SK-N-SH (cell line): ENCODE results near the gene RBBP5. TPM values are rescaled to one million over a fixed set of nuclear protein-coding genes. Genes with fewer than 3 reads are reported as not detected.

Source experiments
- CTCF ChIA-PET: fragments of 300-600, 350-600 bp; formaldehyde crosslinking; extraction: SDS; loops from one replicate; lab custom pipeline; 2021; lab: Yijun Ruan, JAX
- POLR2A ChIA-PET: fragments of 350-600 bp; sonication (Branson Sonifier 250); formaldehyde crosslinking; extraction: SDS; loops from one replicate; lab custom pipeline; 2020; ENCODE audit warnings: antibody characterized with exemption, inconsistent platforms; lab: Yijun Ruan, JAX
- DNase-seq: peaks from one replicate; pipeline ENCODE4 v3.0.0; 2012
- H2AFZ ChIP-seq: fragments of 200-600 bp; sonication (generic); 2 replicates; pipeline ENCODE4 v1.8.1; 2016; ENCODE audit warnings: antibody characterized with exemption, mild to moderate bottlenecking, low read depth
- H3F3A ChIP-seq: fragments of 200-600 bp; sonication (generic); replicated peaks from 2 replicates; pipeline ENCODE3; 2016; ENCODE audit warnings: antibody characterized with exemption, mild to moderate bottlenecking; ENCODE audit not compliant: insufficient read depth
- H3K27ac ChIP-seq, 2 experiments: fragments of 200-500 bp in 1 of 2; fragments of 200-600 bp in 1 of 2; sonication (Bioruptor generic) in 1 of 2; sonication (generic), shearing (Covaris generic) in 1 of 2; 2 replicates each; pipeline versions ENCODE4 v1.5.1 to v1.6.1; 2014 to 2016; ENCODE audit warnings: low read depth in 2 of 2, inconsistent platforms in 1 of 2, low read length in 1 of 2, mild to moderate bottlenecking in 1 of 2, mixed read lengths in 1 of 2
- H3K27me3 ChIP-seq: fragments of 200-600 bp; sonication (generic), shearing (Covaris generic); 2 replicates; pipeline ENCODE4 v1.6.1; 2016; ENCODE audit warnings: mixed run types; ENCODE audit not compliant: insufficient read depth
- H3K36me3 ChIP-seq, 2 experiments: fragments of 200-500 bp in 1 of 2; fragments of 200-600 bp in 1 of 2; sonication (Bioruptor generic) in 1 of 2; sonication (generic) in 1 of 2; replicated peaks in 1 of 2; 2 replicates each; pipeline versions ENCODE3 to v1.5.1; 2014 to 2016; ENCODE audit warnings: low read length in 1 of 2, mild to moderate bottlenecking in 1 of 2; ENCODE audit not compliant: insufficient read depth in 2 of 2, control insufficient read depth in 1 of 2
- H3K4me1 ChIP-seq, 2 experiments: fragments of 200-500 bp in 1 of 2; fragments of 200-600 bp in 1 of 2; sonication (Bioruptor generic) in 1 of 2; sonication (generic), shearing (Covaris generic) in 1 of 2; 2 replicates each; pipeline versions ENCODE4 v1.5.1 to v1.6.1; 2014 to 2016; ENCODE audit warnings: low read depth in 1 of 2, low read length in 1 of 2, mixed run types in 1 of 2; ENCODE audit not compliant: insufficient read depth in 2 of 2, control insufficient read depth in 1 of 2
- H3K4me2 ChIP-seq: fragments of 200-600 bp; sonication (generic), shearing (Covaris generic); 2 replicates; pipeline ENCODE4 v1.6.1; 2017; ENCODE audit warnings: mixed run types
- H3K4me3 ChIP-seq, 2 experiments: fragments of 200-500 bp in 1 of 2; fragments of 200-600 bp in 1 of 2; sonication (Bioruptor generic) in 1 of 2; sonication (generic), shearing (Covaris generic) in 1 of 2; 2 replicates each; pipeline versions ENCODE4 v1.5.1 to v1.8.1; 2014 to 2016; ENCODE audit warnings: low read depth in 2 of 2, inconsistent platforms in 1 of 2, low read length in 1 of 2, mild to moderate bottlenecking in 1 of 2, mixed read lengths in 1 of 2, moderate library complexity in 1 of 2
- H3K79me2 ChIP-seq: fragments of 200-600 bp; sonication (generic); 2 replicates; pipeline ENCODE4 v1.8.1; 2017; ENCODE audit warnings: mild to moderate bottlenecking; ENCODE audit not compliant: insufficient read depth
- H3K9ac ChIP-seq: fragments of 200-600 bp; sonication (generic); 2 replicates; pipeline ENCODE4 v1.6.1; 2017; ENCODE audit warnings: mixed run types
- H3K9me2 ChIP-seq: fragments of 200-600 bp; sonication (generic); 2 replicates; pipeline ENCODE4 v1.6.1; 2017; ENCODE audit warnings: mixed run types
- H3K9me3 ChIP-seq: fragments of 200-600 bp; sonication (generic); 2 replicates; pipeline ENCODE4 v1.6.1; 2017; ENCODE audit warnings: mixed run types, mild to moderate bottlenecking, moderate library complexity
- H4K20me1 ChIP-seq: fragments of 200-600 bp; sonication (generic); 2 replicates; pipeline ENCODE4 v1.6.1; 2017; ENCODE audit warnings: mild to moderate bottlenecking, mixed run types; ENCODE audit not compliant: insufficient read depth
- ELF1 ChIP-seq: IDR thresholded peaks from 2 replicates; pipeline ENCODE4 v1.4.0; 2012
- EP300 ChIP-seq, 2 experiments: IDR thresholded peaks; 2 replicates each; pipeline versions ENCODE4 v1.4.0 to v1.6.1; 2012; ENCODE audit warnings: borderline replicate concordance in 1 of 2, low read depth in 1 of 2, low read length in 1 of 2
- EZH2phosphoT487 ChIP-seq: fragments of 200-600 bp; sonication (generic); IDR thresholded peaks from 2 replicates; pipeline ENCODE4 v1.6.1; 2017; ENCODE audit warnings: low read depth, mixed run types, mild to moderate bottlenecking, antibody characterized with exemption, moderate library complexity, borderline replicate concordance
- FOSL2 ChIP-seq: IDR thresholded peaks from 2 replicates; pipeline ENCODE4 v1.4.0; 2012; ENCODE audit warnings: low read depth, mild to moderate bottlenecking, moderate library complexity, borderline replicate concordance
- FOXM1 ChIP-seq: IDR thresholded peaks from 2 replicates; pipeline ENCODE4 v1.4.0; 2012; ENCODE audit warnings: low read depth, mild to moderate bottlenecking
- MEF2A ChIP-seq: IDR thresholded peaks from 2 replicates; pipeline ENCODE4 v1.4.0; 2012; ENCODE audit warnings: low read depth, borderline replicate concordance
- POLR2AphosphoS5 ChIP-seq: IDR thresholded peaks from 2 replicates; pipeline ENCODE4 v1.6.1; 2012; ENCODE audit warnings: low read depth, low read length
- RAD21 ChIP-seq: IDR thresholded peaks from 2 replicates; pipeline ENCODE4 v1.6.1; 2012; ENCODE audit warnings: mild to moderate bottlenecking, low read length
- RCOR1 ChIP-seq: fragments of 150-350 bp; IDR thresholded peaks from 2 replicates; pipeline ENCODE4 v1.6.1; 2017; ENCODE audit warnings: antibody characterized with exemption, low read length
- RFX5 ChIP-seq: IDR thresholded peaks from 2 replicates; pipeline ENCODE4 v1.6.1; 2012; ENCODE audit warnings: mild to moderate bottlenecking, improper control_type of control experiment, low read length
- SMC3 ChIP-seq: IDR thresholded peaks from 2 replicates; pipeline ENCODE4 v1.6.1; 2012; ENCODE audit warnings: low read depth, low read length, improper control_type of control experiment
- TAF1 ChIP-seq: IDR thresholded peaks from 2 replicates; pipeline ENCODE4 v1.6.1; 2012; ENCODE audit warnings: low read depth, mild to moderate bottlenecking, low read length, moderate library complexity, borderline replicate concordance
- TEAD4 ChIP-seq: IDR thresholded peaks from 2 replicates; pipeline ENCODE4 v1.4.0; 2012; ENCODE audit warnings: mild to moderate bottlenecking, borderline replicate concordance; ENCODE audit not compliant: insufficient read depth
- YY1 ChIP-seq: IDR thresholded peaks from 2 replicates; pipeline ENCODE4 v1.4.0; 2012; ENCODE audit warnings: low read depth, mild to moderate bottlenecking
- WGBS: methylation state at CpG from one replicate; pipeline ENCODE4 v1.1.6; 2017; ENCODE audit warnings: low lambda C conversion rate; 5-methylcytosine and 5-hydroxymethylcytosine counted together
- polyA plus RNA-seq, 3 experiments: library from polyadenylated mRNA; depleted of rRNA; stranded (reverse); fragments of >200 nt; gene quantifications; 2 replicates each; pipeline ENCODE4 v1.2.3, GENCODE V29; 2012
- TF ChIP-seq, protein P1 (sequence below): IDR thresholded peaks from 2 replicates; pipeline ENCODE4 v1.4.0; 2012; ENCODE audit warnings: low read depth, borderline replicate concordance
- TF ChIP-seq, protein P2 (sequence below): fragments of 150-350 bp; IDR thresholded peaks from 2 replicates; pipeline ENCODE4 v1.6.1; 2016; ENCODE audit warnings: mild to moderate bottlenecking, low read depth, low read length
- TF ChIP-seq, protein P3 (sequence below): fragments of 200-600 bp; sonication (generic); IDR thresholded peaks from 2 replicates; pipeline ENCODE4 v1.6.1; 2017; ENCODE audit warnings: antibody characterized with exemption, mild to moderate bottlenecking, moderate library complexity
- TF ChIP-seq, protein P4 (sequence below): IDR thresholded peaks from 2 replicates; pipeline ENCODE4 v1.6.1; 2012; ENCODE audit warnings: mild to moderate bottlenecking, low read depth, low read length, moderate library complexity
- TF ChIP-seq, protein P5 (sequence below): IDR thresholded peaks from 2 replicates; pipeline ENCODE4; 2012
- TF ChIP-seq, protein P6 (sequence below): IDR thresholded peaks from 2 replicates; pipeline ENCODE4 v1.4.0; 2012; ENCODE audit warnings: low read depth, borderline replicate concordance

RBBP5 gene
- polyA plus RNA-seq, 1 of the 3 experiments (the other 2 are of a cell fraction), result 5.7 TPM

DNA sequence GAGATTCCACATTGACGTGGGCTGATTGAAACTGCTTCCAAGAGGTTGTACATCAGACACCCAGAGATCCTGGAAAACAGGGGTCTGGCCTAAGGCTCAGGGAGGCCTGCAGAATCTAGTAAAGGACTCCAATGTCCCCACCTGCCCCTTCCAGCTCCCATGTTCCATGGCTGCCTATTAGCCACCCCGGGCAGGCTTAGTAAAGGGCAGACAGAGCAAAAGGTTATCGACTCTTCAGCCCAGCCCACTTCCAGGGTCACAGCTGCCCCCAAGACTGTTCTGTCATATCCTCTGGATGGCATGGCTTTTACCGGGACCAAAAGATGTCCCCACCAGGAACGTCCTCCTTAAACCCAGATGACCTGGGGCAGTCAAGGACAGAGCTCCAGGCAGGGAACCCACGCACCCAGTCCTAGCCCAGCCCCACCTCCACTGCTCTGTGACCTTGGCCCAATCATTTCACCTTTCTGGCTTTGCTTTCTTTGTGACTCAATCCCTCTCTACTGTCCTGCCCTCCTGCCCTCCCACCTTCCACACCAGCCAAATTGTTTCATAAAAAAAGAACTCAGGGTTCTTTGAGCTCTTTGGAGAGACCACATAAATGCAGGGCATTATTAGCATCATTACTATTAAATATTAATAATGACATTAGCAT is 83.5 kb downstream of the RBBP5 start:
- 46% methylated on average over 6 of the region's 6 CpGs for WGBS
- no peaks in the 10 kb centered on the region for H3K9me3 ChIP-seq
- H3K36me3 ChIP-seq, result no peaks in the 10 kb centered on the region
- ChIA-PET CTCF (interaction anchor here (1.4 to 10.4 kb wide), 3 partner anchors 20 to 49 kb away, joined by 3 to 92 read pairs (median 10); no protein-coding TSS in a partner anchor), POLR2A (no interaction called here)
- no peak for DNase-seq
- no peak overlapping the region for H3K9ac ChIP-seq
- H3K4me2 ChIP-seq, result no peak overlapping the region
- no peaks in the 10 kb centered on the region for H3F3A ChIP-seq
- H3K27me3 ChIP-seq, result peaks cover 27% of the 10 kb centered on the region
- no peak for TF ChIP-seq ELF1
- no peak for TF ChIP-seq EZH2phosphoT487
- no peak for TF ChIP-seq YY1
- TF ChIP-seq SMC3, result no peak
- TF ChIP-seq RAD21, result no peak
- TF ChIP-seq, protein P1, sequence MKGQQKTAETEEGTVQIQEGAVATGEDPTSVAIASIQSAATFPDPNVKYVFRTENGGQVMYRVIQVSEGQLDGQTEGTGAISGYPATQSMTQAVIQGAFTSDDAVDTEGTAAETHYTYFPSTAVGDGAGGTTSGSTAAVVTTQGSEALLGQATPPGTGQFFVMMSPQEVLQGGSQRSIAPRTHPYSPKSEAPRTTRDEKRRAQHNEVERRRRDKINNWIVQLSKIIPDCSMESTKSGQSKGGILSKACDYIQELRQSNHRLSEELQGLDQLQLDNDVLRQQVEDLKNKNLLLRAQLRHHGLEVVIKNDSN, result no peak
- TF ChIP-seq, protein P2, sequence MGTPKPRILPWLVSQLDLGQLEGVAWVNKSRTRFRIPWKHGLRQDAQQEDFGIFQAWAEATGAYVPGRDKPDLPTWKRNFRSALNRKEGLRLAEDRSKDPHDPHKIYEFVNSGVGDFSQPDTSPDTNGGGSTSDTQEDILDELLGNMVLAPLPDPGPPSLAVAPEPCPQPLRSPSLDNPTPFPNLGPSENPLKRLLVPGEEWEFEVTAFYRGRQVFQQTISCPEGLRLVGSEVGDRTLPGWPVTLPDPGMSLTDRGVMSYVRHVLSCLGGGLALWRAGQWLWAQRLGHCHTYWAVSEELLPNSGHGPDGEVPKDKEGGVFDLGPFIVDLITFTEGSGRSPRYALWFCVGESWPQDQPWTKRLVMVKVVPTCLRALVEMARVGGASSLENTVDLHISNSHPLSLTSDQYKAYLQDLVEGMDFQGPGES, result no peak
- TF ChIP-seq, protein P3, sequence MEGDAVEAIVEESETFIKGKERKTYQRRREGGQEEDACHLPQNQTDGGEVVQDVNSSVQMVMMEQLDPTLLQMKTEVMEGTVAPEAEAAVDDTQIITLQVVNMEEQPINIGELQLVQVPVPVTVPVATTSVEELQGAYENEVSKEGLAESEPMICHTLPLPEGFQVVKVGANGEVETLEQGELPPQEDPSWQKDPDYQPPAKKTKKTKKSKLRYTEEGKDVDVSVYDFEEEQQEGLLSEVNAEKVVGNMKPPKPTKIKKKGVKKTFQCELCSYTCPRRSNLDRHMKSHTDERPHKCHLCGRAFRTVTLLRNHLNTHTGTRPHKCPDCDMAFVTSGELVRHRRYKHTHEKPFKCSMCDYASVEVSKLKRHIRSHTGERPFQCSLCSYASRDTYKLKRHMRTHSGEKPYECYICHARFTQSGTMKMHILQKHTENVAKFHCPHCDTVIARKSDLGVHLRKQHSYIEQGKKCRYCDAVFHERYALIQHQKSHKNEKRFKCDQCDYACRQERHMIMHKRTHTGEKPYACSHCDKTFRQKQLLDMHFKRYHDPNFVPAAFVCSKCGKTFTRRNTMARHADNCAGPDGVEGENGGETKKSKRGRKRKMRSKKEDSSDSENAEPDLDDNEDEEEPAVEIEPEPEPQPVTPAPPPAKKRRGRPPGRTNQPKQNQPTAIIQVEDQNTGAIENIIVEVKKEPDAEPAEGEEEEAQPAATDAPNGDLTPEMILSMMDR, result no peak
- TF ChIP-seq TAF1, result no peak
- TF ChIP-seq, protein P4, sequence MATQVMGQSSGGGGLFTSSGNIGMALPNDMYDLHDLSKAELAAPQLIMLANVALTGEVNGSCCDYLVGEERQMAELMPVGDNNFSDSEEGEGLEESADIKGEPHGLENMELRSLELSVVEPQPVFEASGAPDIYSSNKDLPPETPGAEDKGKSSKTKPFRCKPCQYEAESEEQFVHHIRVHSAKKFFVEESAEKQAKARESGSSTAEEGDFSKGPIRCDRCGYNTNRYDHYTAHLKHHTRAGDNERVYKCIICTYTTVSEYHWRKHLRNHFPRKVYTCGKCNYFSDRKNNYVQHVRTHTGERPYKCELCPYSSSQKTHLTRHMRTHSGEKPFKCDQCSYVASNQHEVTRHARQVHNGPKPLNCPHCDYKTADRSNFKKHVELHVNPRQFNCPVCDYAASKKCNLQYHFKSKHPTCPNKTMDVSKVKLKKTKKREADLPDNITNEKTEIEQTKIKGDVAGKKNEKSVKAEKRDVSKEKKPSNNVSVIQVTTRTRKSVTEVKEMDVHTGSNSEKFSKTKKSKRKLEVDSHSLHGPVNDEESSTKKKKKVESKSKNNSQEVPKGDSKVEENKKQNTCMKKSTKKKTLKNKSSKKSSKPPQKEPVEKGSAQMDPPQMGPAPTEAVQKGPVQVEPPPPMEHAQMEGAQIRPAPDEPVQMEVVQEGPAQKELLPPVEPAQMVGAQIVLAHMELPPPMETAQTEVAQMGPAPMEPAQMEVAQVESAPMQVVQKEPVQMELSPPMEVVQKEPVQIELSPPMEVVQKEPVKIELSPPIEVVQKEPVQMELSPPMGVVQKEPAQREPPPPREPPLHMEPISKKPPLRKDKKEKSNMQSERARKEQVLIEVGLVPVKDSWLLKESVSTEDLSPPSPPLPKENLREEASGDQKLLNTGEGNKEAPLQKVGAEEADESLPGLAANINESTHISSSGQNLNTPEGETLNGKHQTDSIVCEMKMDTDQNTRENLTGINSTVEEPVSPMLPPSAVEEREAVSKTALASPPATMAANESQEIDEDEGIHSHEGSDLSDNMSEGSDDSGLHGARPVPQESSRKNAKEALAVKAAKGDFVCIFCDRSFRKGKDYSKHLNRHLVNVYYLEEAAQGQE, result no peak
- TF ChIP-seq RFX5, result no peak
- TF ChIP-seq MEF2A, result no peak
- TF ChIP-seq, protein P5, sequence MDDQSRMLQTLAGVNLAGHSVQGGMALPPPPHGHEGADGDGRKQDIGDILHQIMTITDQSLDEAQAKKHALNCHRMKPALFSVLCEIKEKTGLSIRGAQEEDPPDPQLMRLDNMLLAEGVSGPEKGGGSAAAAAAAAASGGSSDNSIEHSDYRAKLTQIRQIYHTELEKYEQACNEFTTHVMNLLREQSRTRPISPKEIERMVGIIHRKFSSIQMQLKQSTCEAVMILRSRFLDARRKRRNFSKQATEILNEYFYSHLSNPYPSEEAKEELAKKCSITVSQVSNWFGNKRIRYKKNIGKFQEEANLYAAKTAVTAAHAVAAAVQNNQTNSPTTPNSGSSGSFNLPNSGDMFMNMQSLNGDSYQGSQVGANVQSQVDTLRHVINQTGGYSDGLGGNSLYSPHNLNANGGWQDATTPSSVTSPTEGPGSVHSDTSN, result no peak
- TF ChIP-seq POLR2AphosphoS5, result no peak
- TF ChIP-seq TEAD4, result no peak
- TF ChIP-seq RCOR1, result no peak
- no peak for TF ChIP-seq FOXM1
- TF ChIP-seq FOSL2, result no peak
- TF ChIP-seq, protein P6, sequence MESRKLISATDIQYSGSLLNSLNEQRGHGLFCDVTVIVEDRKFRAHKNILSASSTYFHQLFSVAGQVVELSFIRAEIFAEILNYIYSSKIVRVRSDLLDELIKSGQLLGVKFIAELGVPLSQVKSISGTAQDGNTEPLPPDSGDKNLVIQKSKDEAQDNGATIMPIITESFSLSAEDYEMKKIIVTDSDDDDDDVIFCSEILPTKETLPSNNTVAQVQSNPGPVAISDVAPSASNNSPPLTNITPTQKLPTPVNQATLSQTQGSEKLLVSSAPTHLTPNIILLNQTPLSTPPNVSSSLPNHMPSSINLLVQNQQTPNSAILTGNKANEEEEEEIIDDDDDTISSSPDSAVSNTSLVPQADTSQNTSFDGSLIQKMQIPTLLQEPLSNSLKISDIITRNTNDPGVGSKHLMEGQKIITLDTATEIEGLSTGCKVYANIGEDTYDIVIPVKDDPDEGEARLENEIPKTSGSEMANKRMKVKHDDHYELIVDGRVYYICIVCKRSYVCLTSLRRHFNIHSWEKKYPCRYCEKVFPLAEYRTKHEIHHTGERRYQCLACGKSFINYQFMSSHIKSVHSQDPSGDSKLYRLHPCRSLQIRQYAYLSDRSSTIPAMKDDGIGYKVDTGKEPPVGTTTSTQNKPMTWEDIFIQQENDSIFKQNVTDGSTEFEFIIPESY, result no peak
- no peak for TF ChIP-seq EP300 (IDR thresholded peaks at IDR 0.05; ENCODE audit: borderline replicate concordance in 1 of 2, low read depth in 1 of 2, low read length in 1 of 2)
- no peaks in the 10 kb centered on the region for H3K79me2 ChIP-seq
- H2AFZ ChIP-seq, result no peak overlapping the region
- H3K4me3 ChIP-seq, result no peak overlapping the region
- no peak overlapping the region for H3K27ac ChIP-seq
- H3K9me2 ChIP-seq, result no peaks in the 10 kb centered on the region
- no peaks in the 10 kb centered on the region for H4K20me1 ChIP-seq
- peaks cover 0 to 6% of the 10 kb centered on the region in 2 experiments; a peak in 1 of 4 replicates for H3K4me1 ChIP-seq
